ENCODE results near the gene KRTAP4-8. TPM values are rescaled to one million over a fixed set of nuclear protein-coding genes. Genes with fewer than 3 reads are reported as not detected.

The KRTAP4-8 gene
- total and polyA plus RNA-seq, 2 donors (not counting 1 experiment from before 2014, with no cell fraction given), result not detected

DNA sequence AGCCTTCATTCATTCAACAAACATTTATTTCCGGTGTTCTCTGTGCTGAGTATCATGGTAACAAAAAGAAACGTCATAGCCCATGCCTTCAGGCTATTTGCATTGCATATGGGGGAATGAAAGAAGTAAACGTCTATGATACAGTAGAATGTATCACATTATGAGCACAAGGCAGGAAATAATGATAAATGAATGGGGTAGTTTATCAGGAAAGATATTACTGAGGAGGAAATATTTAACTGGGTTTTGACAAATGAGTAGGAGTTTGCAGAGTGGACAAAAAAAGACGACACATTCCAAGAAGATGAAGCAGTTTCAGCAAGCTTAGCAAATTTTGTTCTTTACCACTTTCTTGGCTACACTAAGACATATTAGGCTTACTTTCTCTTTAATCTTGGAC lies 15.3 kb downstream of the KRTAP4-8 start:
- no peak overlapping the region for H3K27ac ChIP-seq (ENCODE audit: insufficient read depth, low read length)
- no peaks in the 10 kb centered on the region for H4K20me1 ChIP-seq (ENCODE audit: control insufficient read depth, extremely low read depth, insufficient read depth, low read length)
- peak in 1 of 2 donors; percentile 46 for DNase-seq (ENCODE audit: low read depth in 2 of 2)
- H3K79me2 ChIP-seq (ENCODE audit: control insufficient read depth, insufficient read depth, low read length), result no peaks in the 10 kb centered on the region
- H2AFZ ChIP-seq (ENCODE audit: low read length), result no peak overlapping the region
- H3K9me3 ChIP-seq (ENCODE audit: control insufficient read depth, insufficient read depth, low read depth, low read length), result no peaks in the 10 kb centered on the region
- H3K36me3 ChIP-seq (ENCODE audit: control insufficient read depth, insufficient read depth, low read length), result no peaks in the 10 kb centered on the region
- H3K4me3 ChIP-seq (replicated peaks in 1 of 4; ENCODE audit: control extremely low read depth in 1 of 4, insufficient read depth in 1 of 4, low read depth in 3 of 4, low read length in 4 of 4), result no peak overlapping the region
- peaks cover 2% of the 10 kb centered on the region for H3K4me1 ChIP-seq (ENCODE audit: control insufficient read depth, extremely low read depth, insufficient read depth, low read length)
- H3K9ac ChIP-seq (ENCODE audit: insufficient read depth, low read length), result no peak overlapping the region
- TF ChIP-seq, protein P1, sequence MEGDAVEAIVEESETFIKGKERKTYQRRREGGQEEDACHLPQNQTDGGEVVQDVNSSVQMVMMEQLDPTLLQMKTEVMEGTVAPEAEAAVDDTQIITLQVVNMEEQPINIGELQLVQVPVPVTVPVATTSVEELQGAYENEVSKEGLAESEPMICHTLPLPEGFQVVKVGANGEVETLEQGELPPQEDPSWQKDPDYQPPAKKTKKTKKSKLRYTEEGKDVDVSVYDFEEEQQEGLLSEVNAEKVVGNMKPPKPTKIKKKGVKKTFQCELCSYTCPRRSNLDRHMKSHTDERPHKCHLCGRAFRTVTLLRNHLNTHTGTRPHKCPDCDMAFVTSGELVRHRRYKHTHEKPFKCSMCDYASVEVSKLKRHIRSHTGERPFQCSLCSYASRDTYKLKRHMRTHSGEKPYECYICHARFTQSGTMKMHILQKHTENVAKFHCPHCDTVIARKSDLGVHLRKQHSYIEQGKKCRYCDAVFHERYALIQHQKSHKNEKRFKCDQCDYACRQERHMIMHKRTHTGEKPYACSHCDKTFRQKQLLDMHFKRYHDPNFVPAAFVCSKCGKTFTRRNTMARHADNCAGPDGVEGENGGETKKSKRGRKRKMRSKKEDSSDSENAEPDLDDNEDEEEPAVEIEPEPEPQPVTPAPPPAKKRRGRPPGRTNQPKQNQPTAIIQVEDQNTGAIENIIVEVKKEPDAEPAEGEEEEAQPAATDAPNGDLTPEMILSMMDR (conservative IDR thresholded peaks at IDR 0.05 in 1 of 2, IDR thresholded peaks at IDR 0.05 in 1 of 2; ENCODE audit: low read depth in 1 of 2, low read length in 2 of 2), result no peak
- TF ChIP-seq EZH2 (IDR thresholded peaks at IDR 0.05; ENCODE audit: low read length, missing control alignments), result no peak
- no peak overlapping the region for H3K4me2 ChIP-seq (ENCODE audit: extremely low read depth, insufficient read depth, low read length)
- H3K27me3 ChIP-seq (ENCODE audit: control insufficient read depth, insufficient read depth, low read length), result no peaks in the 10 kb centered on the region

DNA sequence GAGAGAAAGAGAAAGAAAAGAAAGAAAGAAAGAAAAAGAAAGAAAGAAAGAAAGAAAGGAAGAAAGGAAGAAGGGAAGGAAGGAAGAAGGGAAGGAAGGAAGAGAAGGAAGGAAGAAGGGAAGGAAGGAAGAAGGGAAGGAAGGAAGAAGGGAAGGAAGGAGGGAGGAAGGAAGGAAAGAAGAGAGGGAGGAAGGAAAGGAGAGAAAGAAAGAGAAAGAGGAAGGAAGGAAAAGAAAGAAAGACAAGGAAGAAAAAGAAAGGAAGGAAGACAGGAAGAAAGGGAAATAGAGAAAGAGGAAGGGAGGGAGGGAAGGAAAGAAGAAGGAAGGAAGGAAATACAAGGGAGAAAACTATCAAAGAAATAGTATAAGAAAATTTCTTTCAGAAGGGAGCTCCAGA lies 21.2 kb downstream of the KRTAP4-8 start:
- H3K4me1 ChIP-seq (ENCODE audit: control insufficient read depth, extremely low read depth, insufficient read depth, low read length), result no peaks in the 10 kb centered on the region
- H4K20me1 ChIP-seq (ENCODE audit: control insufficient read depth, extremely low read depth, insufficient read depth, low read length), result no peaks in the 10 kb centered on the region
- no peaks in the 10 kb centered on the region for H3K79me2 ChIP-seq (ENCODE audit: control insufficient read depth, insufficient read depth, low read length)
- H3K36me3 ChIP-seq (ENCODE audit: control insufficient read depth, insufficient read depth, low read length), result no peaks in the 10 kb centered on the region
- no peak overlapping the region for H3K27ac ChIP-seq (ENCODE audit: insufficient read depth, low read length)
- no peak overlapping the region for H3K9ac ChIP-seq (ENCODE audit: insufficient read depth, low read length)
- H3K4me2 ChIP-seq (ENCODE audit: extremely low read depth, insufficient read depth, low read length), result no peak overlapping the region
- TF ChIP-seq EZH2 (IDR thresholded peaks at IDR 0.05; ENCODE audit: low read length, missing control alignments), result no peak
- TF ChIP-seq, protein P1 (conservative IDR thresholded peaks at IDR 0.05 in 1 of 2, IDR thresholded peaks at IDR 0.05 in 1 of 2; ENCODE audit: low read depth in 1 of 2, low read length in 2 of 2), result no peak
- no peak overlapping the region for H2AFZ ChIP-seq (ENCODE audit: low read length)
- no peak for DNase-seq (ENCODE audit: low read depth in 2 of 2)
- no peaks in the 10 kb centered on the region for H3K9me3 ChIP-seq (ENCODE audit: control insufficient read depth, insufficient read depth, low read depth, low read length)
- no peak overlapping the region for H3K4me3 ChIP-seq (replicated peaks in 1 of 4; ENCODE audit: control extremely low read depth in 1 of 4, insufficient read depth in 1 of 4, low read depth in 3 of 4, low read length in 4 of 4)
- H3K27me3 ChIP-seq (ENCODE audit: control insufficient read depth, insufficient read depth, low read length), result no peaks in the 10 kb centered on the region

DNA sequence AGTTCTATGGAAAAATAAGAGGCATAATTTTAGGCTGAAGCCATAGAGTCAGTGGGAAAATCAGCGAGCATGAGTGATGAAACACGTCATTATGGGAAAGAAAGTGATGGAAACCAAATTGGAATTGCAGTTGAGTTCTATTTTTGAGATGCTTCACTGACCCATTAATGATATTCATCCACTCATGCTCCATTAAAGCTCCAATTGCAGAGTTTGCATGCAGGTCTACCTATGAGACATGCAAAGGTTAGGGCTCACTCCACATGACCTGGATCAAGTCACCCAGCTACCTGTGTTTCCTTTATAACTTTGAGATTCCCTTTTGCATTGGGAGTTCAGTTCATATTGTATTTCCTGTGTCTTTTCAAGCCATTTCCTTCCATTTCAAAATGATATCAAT lies 24.3 kb downstream of the KRTAP4-8 start:
- H3K9ac ChIP-seq (ENCODE audit: insufficient read depth, low read length), result no peak overlapping the region
- DNase-seq (ENCODE audit: low read depth in 2 of 2), result no peak
- H3K9me3 ChIP-seq (ENCODE audit: control insufficient read depth, insufficient read depth, low read depth, low read length), result no peaks in the 10 kb centered on the region
- H4K20me1 ChIP-seq (ENCODE audit: control insufficient read depth, extremely low read depth, insufficient read depth, low read length), result no peaks in the 10 kb centered on the region
- no peak overlapping the region for H2AFZ ChIP-seq (ENCODE audit: low read length)
- no peak overlapping the region for H3K4me2 ChIP-seq (ENCODE audit: extremely low read depth, insufficient read depth, low read length)
- no peaks in the 10 kb centered on the region for H3K4me1 ChIP-seq (ENCODE audit: control insufficient read depth, extremely low read depth, insufficient read depth, low read length)
- H3K27me3 ChIP-seq (ENCODE audit: control insufficient read depth, insufficient read depth, low read length), result no peaks in the 10 kb centered on the region
- H3K36me3 ChIP-seq (ENCODE audit: control insufficient read depth, insufficient read depth, low read length), result no peaks in the 10 kb centered on the region
- TF ChIP-seq EZH2 (IDR thresholded peaks at IDR 0.05; ENCODE audit: low read length, missing control alignments), result no peak
- TF ChIP-seq, protein P1 (conservative IDR thresholded peaks at IDR 0.05 in 1 of 2, IDR thresholded peaks at IDR 0.05 in 1 of 2; ENCODE audit: low read depth in 1 of 2, low read length in 2 of 2), result no peak
- H3K27ac ChIP-seq (ENCODE audit: insufficient read depth, low read length), result no peak overlapping the region
- H3K4me3 ChIP-seq (replicated peaks in 1 of 4; ENCODE audit: control extremely low read depth in 1 of 4, insufficient read depth in 1 of 4, low read depth in 3 of 4, low read length in 4 of 4), result no peak overlapping the region
- no peaks in the 10 kb centered on the region for H3K79me2 ChIP-seq (ENCODE audit: control insufficient read depth, insufficient read depth, low read length)

Measured in fibroblast of lung (primary cell).